NCI-H2171 (cell line): Measurements from ENCODE around the gene UGT1A9.

Source experiments
- DNase-seq: peaks from one replicate; lab custom pipeline; 2025; lab: John Stamatoyannopoulos, UW

The UGT1A9 gene

DNA sequence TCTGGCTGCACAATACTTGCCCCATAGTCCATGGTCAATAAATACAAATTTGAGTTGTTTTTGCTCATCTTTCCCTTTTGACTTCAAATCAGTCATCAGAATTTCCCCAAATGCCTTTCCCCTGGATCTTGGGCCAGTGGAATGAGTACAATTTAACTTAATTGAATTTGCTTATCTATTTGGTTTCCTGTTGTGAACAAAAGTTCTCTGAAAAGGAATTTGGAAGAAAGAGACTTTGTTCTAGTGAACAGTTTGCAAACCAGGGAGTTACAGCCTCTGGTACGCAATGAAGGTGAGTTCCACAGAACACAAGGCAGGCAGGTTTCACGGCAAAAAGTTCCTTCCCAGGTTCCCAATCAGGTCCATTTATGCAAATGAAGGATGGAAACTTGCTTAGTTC is 87.2 kb downstream of the UGT1A9 start:
- DNase-seq = no peak

DNA sequence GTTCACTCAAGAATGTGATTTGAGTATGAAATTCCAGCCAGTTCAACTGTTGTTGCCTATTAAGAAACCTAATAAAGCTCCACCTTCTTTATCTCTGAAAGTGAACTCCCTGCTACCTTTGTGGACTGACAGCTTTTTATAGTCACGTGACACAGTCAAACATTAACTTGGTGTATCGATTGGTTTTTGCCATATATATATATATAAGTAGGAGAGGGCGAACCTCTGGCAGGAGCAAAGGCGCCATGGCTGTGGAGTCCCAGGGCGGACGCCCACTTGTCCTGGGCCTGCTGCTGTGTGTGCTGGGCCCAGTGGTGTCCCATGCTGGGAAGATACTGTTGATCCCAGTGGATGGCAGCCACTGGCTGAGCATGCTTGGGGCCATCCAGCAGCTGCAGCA is 88.3 kb downstream of the UGT1A9 start, which contains the start of gene UGT1A1:
Gene UGT1A1, plus strand, starts transcription at position 228 of the 400 bp plus-strand sequence. Its CDS starts 18 bp downstream, at position 246.
- no peak for DNase-seq

DNA sequence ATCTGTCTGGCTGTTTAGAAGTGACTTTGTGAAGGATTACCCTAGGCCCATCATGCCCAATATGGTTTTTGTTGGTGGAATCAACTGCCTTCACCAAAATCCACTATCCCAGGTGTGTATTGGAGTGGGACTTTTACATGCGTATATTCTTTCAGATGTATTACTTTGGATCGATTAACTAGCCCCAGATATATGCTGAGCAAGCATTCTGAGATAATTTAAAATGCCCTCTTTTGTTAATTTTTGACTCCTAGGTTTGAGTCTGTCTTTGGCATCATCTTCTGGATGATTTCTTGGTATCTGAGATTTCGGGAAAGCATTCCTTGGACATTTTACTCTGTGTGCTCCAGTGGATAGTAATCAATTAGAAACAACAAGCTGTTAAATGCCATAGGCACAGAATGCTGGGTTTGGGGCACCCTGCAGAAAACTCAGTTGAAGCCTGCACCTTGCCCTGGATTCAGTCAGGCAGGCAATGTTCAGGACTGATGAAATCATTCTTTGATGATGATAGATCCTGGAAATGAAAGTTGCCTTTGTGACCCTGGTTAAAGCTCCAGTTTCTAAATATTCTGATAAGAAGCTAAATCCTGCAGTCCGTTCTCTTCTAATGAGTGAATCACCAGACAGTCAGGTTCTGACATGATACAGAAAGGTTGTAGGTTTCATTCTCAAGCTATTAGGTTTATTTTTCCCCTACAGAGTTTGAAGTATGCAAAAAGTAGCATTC is 89.5 kb downstream of the UGT1A9 start:
- DNase-seq = no peak

- DNase-seq = no peak
Measured at GRCh38 chr2:233764264-233764663, 92.6 kb downstream of the UGT1A9 start.

DNA sequence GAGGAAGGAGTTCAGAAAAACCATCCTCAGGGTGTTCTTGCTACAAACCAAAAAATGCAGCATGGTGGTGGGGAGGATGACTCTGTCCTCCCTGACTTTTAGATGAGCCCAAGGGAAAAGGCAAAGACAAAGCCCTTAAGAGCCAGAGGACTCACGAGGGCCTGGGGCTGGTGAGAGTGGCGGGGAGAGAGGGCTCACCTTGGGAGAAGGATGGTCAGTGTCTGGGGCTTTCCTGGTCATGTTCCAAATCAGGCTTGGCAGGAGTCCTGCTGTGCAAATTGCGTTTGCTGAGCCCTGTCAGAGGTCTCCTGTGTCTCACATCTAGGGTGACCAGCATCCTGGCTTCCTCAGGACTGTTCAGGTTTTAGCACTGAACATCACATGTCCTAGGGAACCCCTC is 93.1 kb downstream of the UGT1A9 start:
- DNase-seq = no peak

DNA sequence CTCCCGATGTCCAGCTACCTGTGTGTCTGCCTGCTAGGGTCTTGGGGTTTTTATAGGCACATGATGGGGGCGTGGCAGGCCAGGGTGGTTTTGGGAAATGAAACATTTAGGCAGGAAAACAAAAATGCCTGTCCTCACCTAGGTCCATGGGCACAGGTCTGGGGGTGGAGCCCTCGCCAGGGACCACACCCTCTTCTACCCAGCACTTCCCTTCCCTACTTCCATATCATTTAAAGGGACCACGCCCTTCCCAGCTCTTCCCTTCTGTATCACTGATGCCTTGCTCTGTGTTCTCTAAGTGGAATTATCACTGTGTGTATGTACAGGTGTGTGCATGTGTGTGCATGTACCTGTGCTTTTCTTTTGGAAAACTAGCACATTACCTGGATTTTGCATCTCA is 94.7 kb downstream of the UGT1A9 start:
- no peak for DNase-seq

DNA sequence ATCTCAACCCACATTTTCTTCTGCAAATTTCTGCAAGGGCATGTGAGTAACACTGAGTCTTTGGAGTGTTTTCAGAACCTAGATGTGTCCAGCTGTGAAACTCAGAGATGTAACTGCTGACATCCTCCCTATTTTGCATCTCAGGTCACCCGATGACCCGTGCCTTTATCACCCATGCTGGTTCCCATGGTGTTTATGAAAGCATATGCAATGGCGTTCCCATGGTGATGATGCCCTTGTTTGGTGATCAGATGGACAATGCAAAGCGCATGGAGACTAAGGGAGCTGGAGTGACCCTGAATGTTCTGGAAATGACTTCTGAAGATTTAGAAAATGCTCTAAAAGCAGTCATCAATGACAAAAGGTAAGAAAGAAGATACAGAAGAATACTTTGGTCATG is 96.4 kb downstream of the UGT1A9 start:
- no peak for DNase-seq

DNA sequence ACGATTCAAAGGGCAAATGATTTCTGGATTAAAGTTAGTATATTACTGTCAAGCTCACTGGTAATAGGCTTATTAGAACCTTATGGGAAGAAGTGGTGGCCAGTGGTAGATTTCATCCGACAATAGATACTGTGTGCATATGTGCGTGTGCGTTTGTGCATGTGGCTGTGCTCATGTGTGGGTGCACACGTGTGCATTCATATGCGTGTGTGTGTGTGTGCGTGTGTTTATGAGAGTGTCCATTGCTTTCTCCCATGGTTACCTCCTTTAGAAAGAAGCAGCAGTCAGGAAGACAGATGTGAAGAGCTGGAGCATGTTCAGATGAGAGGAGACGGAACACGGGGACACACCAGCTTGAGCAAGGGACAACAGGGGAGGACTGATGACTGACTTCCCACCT is 97.6 kb downstream of the UGT1A9 start:
- no peak for DNase-seq

DNA sequence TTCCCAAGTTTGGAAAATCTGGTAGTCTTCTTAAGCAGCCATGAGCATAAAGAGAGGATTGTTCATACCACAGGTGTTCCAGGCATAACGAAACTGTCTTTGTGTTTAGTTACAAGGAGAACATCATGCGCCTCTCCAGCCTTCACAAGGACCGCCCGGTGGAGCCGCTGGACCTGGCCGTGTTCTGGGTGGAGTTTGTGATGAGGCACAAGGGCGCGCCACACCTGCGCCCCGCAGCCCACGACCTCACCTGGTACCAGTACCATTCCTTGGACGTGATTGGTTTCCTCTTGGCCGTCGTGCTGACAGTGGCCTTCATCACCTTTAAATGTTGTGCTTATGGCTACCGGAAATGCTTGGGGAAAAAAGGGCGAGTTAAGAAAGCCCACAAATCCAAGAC is 100.5 kb downstream of the UGT1A9 start:
- DNase-seq = no peak

DNA sequence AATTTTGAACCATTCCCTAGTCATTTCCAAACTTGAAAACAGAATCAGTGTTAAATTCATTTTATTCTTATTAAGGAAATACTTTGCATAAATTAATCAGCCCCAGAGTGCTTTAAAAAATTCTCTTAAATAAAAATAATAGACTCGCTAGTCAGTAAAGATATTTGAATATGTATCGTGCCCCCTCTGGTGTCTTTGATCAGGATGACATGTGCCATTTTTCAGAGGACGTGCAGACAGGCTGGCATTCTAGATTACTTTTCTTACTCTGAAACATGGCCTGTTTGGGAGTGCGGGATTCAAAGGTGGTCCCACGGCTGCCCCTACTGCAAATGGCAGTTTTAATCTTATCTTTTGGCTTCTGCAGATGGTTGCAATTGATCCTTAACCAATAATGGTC is 100.9 kb downstream of the UGT1A9 start:
- DNase-seq = no peak

- DNase-seq = no peak
Measured at GRCh38 chr2:233773854-233774253, 102.2 kb downstream of the UGT1A9 start.

DNA sequence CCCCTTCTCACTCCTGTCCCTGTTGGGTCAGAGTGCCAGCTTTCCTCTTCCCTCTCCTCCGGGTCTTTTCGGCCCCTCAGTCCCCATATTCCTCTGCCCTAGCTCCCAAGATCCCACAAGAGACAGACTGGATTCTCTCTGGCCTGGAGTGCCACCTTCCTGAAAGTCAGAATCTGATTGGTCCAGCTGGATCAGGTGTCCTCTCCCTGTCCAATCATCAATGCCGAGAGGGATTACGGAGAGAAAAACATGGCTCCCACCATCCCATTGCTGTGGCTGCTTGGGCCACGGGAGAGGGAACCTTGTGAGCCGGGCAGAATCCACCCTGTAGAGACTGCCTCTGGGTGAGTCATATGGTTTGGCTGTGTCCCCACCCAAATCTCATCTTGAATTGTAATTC is 103.7 kb downstream of the UGT1A9 start:
- no peak for DNase-seq

DNA sequence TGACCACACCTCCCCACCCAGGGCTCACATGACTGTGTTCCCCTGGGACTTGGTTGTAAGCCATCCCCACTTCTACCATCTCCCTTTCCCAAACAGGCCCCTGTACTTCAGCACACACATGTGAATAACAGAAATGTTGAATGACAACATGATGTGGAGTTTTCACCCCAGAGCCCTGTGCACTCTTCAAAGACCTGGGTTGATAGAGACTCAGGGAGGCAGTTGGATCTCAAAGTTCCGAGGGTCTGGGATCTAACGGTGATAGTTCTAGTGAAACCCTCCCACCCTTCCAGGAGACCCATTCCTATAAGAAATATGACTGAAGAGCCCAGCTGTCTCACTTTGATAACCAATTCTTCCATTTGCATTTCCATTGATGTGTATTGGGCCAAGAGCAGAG is 106.3 kb downstream of the UGT1A9 start, which contains the start of gene MROH2A:
Gene MROH2A, plus strand, starts transcription at position 301 of the 400 bp plus-strand sequence. CDS start 1,029 bp downstream, outside the sequence.
- DNase-seq = no peak

- DNase-seq = no peak
Measured at GRCh38 chr2:233779722-233780121, 108.0 kb downstream of the UGT1A9 start.

- no peak for DNase-seq
Measured at GRCh38 chr2:233780771-233781170, 109.1 kb downstream of the UGT1A9 start.

GRCh38 chr2:233789554-233789953 is 117.9 kb downstream of the UGT1A9 start:
- no peak for DNase-seq

DNA sequence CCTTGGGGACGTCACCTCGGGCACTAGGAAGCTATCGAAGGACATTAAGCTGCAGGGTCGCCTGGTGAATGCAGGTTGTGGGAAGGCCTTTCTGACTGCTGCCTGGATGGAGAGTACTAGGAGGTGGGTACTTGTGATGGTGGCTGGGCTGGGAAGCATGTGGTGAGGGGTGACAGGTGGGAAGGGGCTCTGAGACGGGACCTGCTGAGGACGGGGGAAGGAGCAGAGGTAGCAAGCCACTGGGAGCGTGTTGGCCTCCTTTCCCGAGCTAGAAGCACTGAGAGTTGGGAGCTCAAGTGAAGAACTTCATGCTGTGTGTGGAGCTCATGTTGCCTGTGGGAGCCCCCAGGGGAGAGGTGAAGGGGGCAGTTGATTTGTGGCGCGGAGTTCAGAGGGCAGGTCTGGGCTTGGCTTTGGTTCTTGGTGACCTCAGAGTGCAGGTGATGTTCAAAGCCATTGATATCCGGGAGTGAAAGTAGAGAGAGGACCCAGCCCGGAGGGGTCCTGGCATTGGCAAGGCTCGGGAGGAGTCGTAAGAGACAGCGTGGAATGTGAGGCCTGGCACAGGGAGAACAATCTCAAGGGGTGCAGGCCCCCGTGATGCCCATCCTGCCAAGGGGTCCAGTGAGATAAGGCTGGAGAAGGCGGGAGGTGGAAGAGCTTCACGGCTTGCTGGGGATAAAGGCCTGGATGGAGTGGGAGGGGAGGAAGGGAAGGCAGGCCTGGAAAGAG is 119.6 kb downstream of the UGT1A9 start:
- no peak for DNase-seq

GRCh38 chr2:233791883-233792329 is 120.2 kb downstream of the UGT1A9 start:
- DNase-seq = no peak

- no peak for DNase-seq
Measured at GRCh38 chr2:233792720-233793119, 121.0 kb downstream of the UGT1A9 start.

GRCh38 chr2:233793465-233794127 is 121.9 kb downstream of the UGT1A9 start:
- DNase-seq = no peak

GRCh38 chr2:233794128-233794658 is 122.5 kb downstream of the UGT1A9 start:
- DNase-seq = no peak

- DNase-seq = no peak
Measured at GRCh38 chr2:233795735-233796171, 124.1 kb downstream of the UGT1A9 start.
